ENCODE measurements around the gene MEMO1.

DNA sequence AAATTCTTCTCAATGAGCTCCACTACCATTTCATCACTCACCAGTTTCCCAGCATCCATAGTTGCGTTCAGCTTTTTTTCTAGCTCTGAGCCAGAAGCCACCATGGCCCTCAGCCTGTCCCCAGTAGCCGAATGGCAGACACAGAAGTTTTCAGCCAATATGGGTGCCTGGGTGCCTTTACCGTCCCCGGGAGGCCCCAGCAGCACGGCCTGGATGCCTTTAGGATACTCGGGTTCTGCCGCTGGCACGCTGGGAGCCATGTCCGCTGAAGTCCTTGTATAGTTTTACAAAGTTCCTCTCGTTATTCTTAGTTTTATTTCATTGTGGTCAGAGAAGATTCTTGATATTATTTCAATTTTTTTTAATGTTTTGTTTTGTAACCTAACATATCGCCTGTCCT lies 187.2 kb downstream of the MEMO1 start:
- no peak for TF ChIP-seq POLR2A (IDR thresholded peaks at IDR 0.05; ENCODE audit: extremely low read depth, insufficient read length)
- TF ChIP-seq, protein P1, sequence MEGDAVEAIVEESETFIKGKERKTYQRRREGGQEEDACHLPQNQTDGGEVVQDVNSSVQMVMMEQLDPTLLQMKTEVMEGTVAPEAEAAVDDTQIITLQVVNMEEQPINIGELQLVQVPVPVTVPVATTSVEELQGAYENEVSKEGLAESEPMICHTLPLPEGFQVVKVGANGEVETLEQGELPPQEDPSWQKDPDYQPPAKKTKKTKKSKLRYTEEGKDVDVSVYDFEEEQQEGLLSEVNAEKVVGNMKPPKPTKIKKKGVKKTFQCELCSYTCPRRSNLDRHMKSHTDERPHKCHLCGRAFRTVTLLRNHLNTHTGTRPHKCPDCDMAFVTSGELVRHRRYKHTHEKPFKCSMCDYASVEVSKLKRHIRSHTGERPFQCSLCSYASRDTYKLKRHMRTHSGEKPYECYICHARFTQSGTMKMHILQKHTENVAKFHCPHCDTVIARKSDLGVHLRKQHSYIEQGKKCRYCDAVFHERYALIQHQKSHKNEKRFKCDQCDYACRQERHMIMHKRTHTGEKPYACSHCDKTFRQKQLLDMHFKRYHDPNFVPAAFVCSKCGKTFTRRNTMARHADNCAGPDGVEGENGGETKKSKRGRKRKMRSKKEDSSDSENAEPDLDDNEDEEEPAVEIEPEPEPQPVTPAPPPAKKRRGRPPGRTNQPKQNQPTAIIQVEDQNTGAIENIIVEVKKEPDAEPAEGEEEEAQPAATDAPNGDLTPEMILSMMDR (IDR thresholded peaks at IDR 0.05; ENCODE audit: low read depth, low read length) = no peak

Measured in NB4 (cell line).